Sigmoid colon (tissue), 4 donors: ENCODE results near the gene PCDH8.

Experiments used
- POLR2A ChIP-seq, 2 donors: fragments of 450-650 bp; IDR thresholded peaks; one replicate each; pipeline ENCODE4 v1.6.1; 2016; ENCODE audit warnings: antibody characterized with exemption in 2 of 2, mild to moderate bottlenecking in 2 of 2, moderate library complexity in 2 of 2
- POLR2AphosphoS5 ChIP-seq, 4 donors: sonication (generic); formaldehyde crosslinking; IDR thresholded peaks; one replicate each; pipeline ENCODE4 v1.6.1; 2017; ENCODE audit warnings: antibody characterized with exemption in 4 of 4
- TF ChIP-seq, protein P1 (sequence below), 4 experiments: fragments of 450-650 bp in 3 of 4; fragments of 200-600 bp in 1 of 4; IDR thresholded peaks; one replicate each; pipeline ENCODE4 v1.5.1; 2016 to 2019; ENCODE audit warnings: antibody characterized with exemption in 4 of 4, mild to moderate bottlenecking in 3 of 4, moderate library complexity in 2 of 4

DNA sequence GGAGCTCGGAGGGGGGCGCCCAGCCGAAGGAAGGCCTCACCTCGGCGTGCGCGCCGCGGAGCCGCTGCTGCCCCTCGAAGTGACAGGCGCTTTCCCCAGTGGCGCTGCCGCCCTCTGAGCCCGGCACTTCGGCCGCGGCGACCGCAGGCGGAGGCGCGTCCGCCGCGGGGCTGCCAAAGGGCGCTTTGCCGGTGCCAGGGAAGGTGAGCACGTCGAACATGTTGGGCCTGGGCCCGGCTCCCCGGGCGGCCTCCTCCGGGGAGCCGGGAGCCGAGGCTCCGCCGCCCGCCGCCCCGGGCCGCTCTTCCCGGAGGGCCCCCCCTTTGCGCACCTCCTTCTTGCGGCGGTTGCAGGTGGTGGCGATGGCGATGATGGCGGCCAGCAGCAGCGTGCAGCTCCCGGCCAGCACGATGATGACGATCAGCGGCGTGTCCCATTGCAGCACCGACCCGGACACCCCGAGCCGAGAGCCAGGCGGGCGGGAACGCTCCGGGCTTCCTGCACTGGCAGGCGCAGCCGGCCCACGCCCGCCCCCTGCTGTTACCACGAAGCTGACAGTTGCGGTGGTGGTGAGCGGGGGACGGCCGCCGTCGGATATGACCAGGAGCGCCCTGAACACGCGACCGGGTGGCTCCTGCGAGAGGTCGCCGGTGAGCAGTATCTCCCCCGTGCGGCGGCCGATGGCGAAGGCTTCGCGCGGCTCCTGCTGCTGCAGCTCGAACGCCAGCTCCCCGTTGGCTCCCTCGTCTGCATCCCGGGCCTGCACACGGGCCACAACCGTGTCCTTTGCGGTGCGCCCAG, 2.5 kb downstream of the PCDH8 start:
- TF ChIP-seq POLR2AphosphoS5 (IDR thresholded peaks at IDR 0.05) = no peak
- TF ChIP-seq, protein P1, sequence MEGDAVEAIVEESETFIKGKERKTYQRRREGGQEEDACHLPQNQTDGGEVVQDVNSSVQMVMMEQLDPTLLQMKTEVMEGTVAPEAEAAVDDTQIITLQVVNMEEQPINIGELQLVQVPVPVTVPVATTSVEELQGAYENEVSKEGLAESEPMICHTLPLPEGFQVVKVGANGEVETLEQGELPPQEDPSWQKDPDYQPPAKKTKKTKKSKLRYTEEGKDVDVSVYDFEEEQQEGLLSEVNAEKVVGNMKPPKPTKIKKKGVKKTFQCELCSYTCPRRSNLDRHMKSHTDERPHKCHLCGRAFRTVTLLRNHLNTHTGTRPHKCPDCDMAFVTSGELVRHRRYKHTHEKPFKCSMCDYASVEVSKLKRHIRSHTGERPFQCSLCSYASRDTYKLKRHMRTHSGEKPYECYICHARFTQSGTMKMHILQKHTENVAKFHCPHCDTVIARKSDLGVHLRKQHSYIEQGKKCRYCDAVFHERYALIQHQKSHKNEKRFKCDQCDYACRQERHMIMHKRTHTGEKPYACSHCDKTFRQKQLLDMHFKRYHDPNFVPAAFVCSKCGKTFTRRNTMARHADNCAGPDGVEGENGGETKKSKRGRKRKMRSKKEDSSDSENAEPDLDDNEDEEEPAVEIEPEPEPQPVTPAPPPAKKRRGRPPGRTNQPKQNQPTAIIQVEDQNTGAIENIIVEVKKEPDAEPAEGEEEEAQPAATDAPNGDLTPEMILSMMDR (IDR thresholded peaks at IDR 0.05) = no peak
- no peak for TF ChIP-seq POLR2A (IDR thresholded peaks at IDR 0.05)
